ENCODE data around the gene DNAH9. TPM values are rescaled to one million over a fixed set of nuclear protein-coding genes. Genes with fewer than 3 reads are reported as not detected.

Gene DNAH9
- polyA plus RNA-seq, 1 donor from 2014 or later = 2.0 TPM

DNA sequence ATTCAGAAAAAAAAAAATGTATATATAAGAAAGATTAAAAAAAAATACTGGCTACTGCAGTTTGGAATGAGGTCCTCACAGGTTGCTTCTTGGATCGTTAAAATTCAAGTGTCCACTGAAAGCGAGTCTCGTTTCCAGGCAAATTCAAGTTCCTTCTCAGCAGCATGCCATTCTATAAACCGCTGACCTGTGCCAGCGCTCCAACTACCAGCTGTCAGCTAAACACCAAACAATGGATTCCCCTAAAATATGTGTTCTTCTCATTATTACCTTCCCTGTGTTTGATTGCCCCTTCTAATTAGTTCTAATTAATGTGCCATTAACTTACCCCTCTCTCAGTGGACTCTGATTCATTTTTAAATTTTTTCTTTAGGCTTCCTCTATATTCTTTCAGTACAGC, 92.4 kb downstream of the DNAH9 start:
- Histone ChIP-seq H4K20me1 (ENCODE audit: insufficient read depth) (no peaks in the 10 kb centered on the region), H3F3A (ENCODE audit: insufficient read depth, low read length, poor library complexity, severe bottlenecking) (no peaks in the 10 kb centered on the region), H2AFZ (ENCODE audit: low read depth, low read length) (no peak overlapping the region), H3K9ac (ENCODE audit: low read length) (no peak overlapping the region), H3K9me3 (ENCODE audit: low read length) (no peaks in the 10 kb centered on the region), H3K9me2 (ENCODE audit: insufficient read depth, low read length) (no peaks in the 10 kb centered on the region), H3K36me3 (ENCODE audit: insufficient read depth, low read length) (no peaks in the 10 kb centered on the region), H3K79me2 (replicated peaks; ENCODE audit: insufficient read depth, low read length) (no peaks in the 10 kb centered on the region), H3K4me3 (ENCODE audit: low read length) (no peak overlapping the region), H3K27ac (ENCODE audit: low read length) (no peak overlapping the region), H3K27me3 (ENCODE audit: insufficient read depth, low read depth, low read length) (no peaks in the 10 kb centered on the region), H3K4me2 (ENCODE audit: low read length) (no peak overlapping the region)
- no peak for TF ChIP-seq MXI1 (conservative IDR thresholded peaks at IDR 0.05; ENCODE audit: poor library complexity, severe bottlenecking)
- no peak for TF ChIP-seq SMC3 (conservative IDR thresholded peaks at IDR 0.05; ENCODE audit: poor library complexity)
- TF ChIP-seq, protein P1, sequence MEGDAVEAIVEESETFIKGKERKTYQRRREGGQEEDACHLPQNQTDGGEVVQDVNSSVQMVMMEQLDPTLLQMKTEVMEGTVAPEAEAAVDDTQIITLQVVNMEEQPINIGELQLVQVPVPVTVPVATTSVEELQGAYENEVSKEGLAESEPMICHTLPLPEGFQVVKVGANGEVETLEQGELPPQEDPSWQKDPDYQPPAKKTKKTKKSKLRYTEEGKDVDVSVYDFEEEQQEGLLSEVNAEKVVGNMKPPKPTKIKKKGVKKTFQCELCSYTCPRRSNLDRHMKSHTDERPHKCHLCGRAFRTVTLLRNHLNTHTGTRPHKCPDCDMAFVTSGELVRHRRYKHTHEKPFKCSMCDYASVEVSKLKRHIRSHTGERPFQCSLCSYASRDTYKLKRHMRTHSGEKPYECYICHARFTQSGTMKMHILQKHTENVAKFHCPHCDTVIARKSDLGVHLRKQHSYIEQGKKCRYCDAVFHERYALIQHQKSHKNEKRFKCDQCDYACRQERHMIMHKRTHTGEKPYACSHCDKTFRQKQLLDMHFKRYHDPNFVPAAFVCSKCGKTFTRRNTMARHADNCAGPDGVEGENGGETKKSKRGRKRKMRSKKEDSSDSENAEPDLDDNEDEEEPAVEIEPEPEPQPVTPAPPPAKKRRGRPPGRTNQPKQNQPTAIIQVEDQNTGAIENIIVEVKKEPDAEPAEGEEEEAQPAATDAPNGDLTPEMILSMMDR (IDR thresholded peaks at IDR 0.05; ENCODE audit: poor library complexity, severe bottlenecking) = no peak

DNA sequence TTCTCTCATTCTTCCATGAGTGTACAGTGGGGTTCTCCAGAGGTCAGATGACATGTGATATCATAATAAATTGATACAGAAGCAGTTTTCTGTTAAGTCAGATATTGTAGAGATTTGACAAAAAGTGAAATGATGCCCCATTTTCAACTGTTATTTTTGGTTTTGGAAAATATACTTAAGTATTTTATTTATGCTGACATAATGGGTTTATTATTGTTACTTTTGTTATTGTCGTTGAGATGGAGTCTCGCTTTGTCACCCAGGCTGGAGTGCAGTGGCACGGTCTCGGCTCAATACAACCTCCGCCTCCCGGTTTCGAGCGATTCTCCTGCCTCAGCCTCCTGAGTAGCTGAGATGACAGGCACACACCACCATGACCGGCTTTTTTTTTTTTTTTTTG, 94.4 kb downstream of the DNAH9 start:
- Histone ChIP-seq H3K9me2 (ENCODE audit: insufficient read depth, low read length) (no peaks in the 10 kb centered on the region), H4K20me1 (ENCODE audit: insufficient read depth) (no peaks in the 10 kb centered on the region)

DNA sequence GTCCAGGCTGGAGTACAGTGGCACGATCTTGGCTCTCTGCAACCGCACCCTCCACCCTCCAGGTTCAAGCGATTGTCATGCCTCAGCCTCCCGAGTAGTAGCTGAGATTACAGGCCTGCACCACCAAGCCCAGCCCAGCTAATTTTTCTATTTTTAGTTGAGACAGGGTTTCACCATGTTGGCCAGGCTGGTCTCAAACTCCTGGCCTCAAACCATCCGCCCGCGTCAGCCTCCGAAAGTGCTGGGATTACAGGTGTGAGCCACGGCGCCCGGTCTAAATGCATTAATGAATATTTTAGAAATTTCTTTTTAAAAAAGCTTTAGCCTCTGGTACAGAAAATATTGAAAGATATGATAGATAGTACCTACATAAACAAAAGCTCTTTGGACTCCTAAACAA, 95.0 kb downstream of the DNAH9 start:
- TF ChIP-seq MXI1 (conservative IDR thresholded peaks at IDR 0.05; ENCODE audit: poor library complexity, severe bottlenecking) = no peak
- TF ChIP-seq TAF1 (IDR thresholded peaks at IDR 0.05; ENCODE audit: low read depth) = no peak
- TF ChIP-seq RAD21 (conservative IDR thresholded peaks at IDR 0.05) = no peak

More for the DNA sequence above, 94.4 kb downstream of the DNAH9 start:
- H3F3A ChIP-seq (ENCODE audit: insufficient read depth, low read length, poor library complexity, severe bottlenecking) = no peaks in the 10 kb centered on the region
- H2AFZ ChIP-seq (ENCODE audit: low read depth, low read length) = no peak overlapping the region
- no peak overlapping the region for H3K4me3 ChIP-seq (ENCODE audit: low read length)
- no peak overlapping the region for H3K4me2 ChIP-seq (ENCODE audit: low read length)
- H3K27ac ChIP-seq (ENCODE audit: low read length) = no peak overlapping the region
- no peak for TF ChIP-seq EP300 (conservative IDR thresholded peaks at IDR 0.05; ENCODE audit: poor library complexity, severe bottlenecking)
- H3K79me2 ChIP-seq (replicated peaks; ENCODE audit: insufficient read depth, low read length) = no peaks in the 10 kb centered on the region
- H3K9me3 ChIP-seq (ENCODE audit: low read length) = no peaks in the 10 kb centered on the region
- H3K9ac ChIP-seq (ENCODE audit: low read length) = no peak overlapping the region
- no peaks in the 10 kb centered on the region for H3K36me3 ChIP-seq (ENCODE audit: insufficient read depth, low read length)
- no peaks in the 10 kb centered on the region for H3K27me3 ChIP-seq (ENCODE audit: insufficient read depth, low read depth, low read length)

DNA sequence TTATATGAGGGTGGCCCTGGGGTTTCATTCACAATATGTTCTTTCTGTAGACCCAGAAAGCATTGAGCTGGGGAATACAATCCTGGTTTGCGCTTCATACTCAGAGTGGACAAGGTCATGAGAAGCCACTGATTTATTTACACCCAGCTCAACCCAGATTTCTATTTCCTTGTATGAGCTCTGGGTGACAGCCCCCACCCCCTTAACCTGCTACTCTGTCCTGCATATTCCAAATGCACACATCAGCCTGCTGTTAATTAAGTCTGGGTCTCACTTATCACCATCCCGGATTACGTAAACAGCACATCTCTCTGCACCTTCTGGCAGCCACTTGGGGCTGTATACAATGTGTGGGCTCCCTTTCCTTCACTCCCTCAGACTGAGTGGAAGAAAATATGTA, 102.4 kb downstream of the DNAH9 start:
- H4K20me1 ChIP-seq (ENCODE audit: insufficient read depth) = no peaks in the 10 kb centered on the region
- no peaks in the 10 kb centered on the region for H3K27me3 ChIP-seq (ENCODE audit: insufficient read depth, low read depth, low read length)
- H3K4me3 ChIP-seq (ENCODE audit: low read length) = no peak overlapping the region
- H3F3A ChIP-seq (ENCODE audit: insufficient read depth, low read length, poor library complexity, severe bottlenecking) = no peaks in the 10 kb centered on the region
- H3K4me2 ChIP-seq (ENCODE audit: low read length) = no peak overlapping the region
- H3K9ac ChIP-seq (ENCODE audit: low read length) = no peak overlapping the region
- no peaks in the 10 kb centered on the region for H3K36me3 ChIP-seq (ENCODE audit: insufficient read depth, low read length)
- H2AFZ ChIP-seq (ENCODE audit: low read depth, low read length) = no peak overlapping the region
- TF ChIP-seq EP300 (conservative IDR thresholded peaks at IDR 0.05; ENCODE audit: poor library complexity, severe bottlenecking) (no peak), POLR2AphosphoS5 (IDR thresholded peaks at IDR 0.05) (no peak), SMC3 (conservative IDR thresholded peaks at IDR 0.05; ENCODE audit: poor library complexity) (no peak), MXI1 (conservative IDR thresholded peaks at IDR 0.05; ENCODE audit: poor library complexity, severe bottlenecking) (no peak), TAF1 (IDR thresholded peaks at IDR 0.05; ENCODE audit: low read depth) (no peak), RAD21 (conservative IDR thresholded peaks at IDR 0.05) (no peak), EZH2 (IDR thresholded peaks at IDR 0.05; ENCODE audit: borderline replicate concordance, insufficient read depth, low read length, poor library complexity, severe bottlenecking) (no peak)
- TF ChIP-seq, protein P2, sequence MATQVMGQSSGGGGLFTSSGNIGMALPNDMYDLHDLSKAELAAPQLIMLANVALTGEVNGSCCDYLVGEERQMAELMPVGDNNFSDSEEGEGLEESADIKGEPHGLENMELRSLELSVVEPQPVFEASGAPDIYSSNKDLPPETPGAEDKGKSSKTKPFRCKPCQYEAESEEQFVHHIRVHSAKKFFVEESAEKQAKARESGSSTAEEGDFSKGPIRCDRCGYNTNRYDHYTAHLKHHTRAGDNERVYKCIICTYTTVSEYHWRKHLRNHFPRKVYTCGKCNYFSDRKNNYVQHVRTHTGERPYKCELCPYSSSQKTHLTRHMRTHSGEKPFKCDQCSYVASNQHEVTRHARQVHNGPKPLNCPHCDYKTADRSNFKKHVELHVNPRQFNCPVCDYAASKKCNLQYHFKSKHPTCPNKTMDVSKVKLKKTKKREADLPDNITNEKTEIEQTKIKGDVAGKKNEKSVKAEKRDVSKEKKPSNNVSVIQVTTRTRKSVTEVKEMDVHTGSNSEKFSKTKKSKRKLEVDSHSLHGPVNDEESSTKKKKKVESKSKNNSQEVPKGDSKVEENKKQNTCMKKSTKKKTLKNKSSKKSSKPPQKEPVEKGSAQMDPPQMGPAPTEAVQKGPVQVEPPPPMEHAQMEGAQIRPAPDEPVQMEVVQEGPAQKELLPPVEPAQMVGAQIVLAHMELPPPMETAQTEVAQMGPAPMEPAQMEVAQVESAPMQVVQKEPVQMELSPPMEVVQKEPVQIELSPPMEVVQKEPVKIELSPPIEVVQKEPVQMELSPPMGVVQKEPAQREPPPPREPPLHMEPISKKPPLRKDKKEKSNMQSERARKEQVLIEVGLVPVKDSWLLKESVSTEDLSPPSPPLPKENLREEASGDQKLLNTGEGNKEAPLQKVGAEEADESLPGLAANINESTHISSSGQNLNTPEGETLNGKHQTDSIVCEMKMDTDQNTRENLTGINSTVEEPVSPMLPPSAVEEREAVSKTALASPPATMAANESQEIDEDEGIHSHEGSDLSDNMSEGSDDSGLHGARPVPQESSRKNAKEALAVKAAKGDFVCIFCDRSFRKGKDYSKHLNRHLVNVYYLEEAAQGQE (IDR thresholded peaks at IDR 0.05; ENCODE audit: borderline replicate concordance) = no peak
- TF ChIP-seq, protein P1 (IDR thresholded peaks at IDR 0.05; ENCODE audit: poor library complexity, severe bottlenecking) = no peak
- H3K9me3 ChIP-seq (ENCODE audit: low read length) = no peaks in the 10 kb centered on the region
- no peak overlapping the region for H3K27ac ChIP-seq (ENCODE audit: low read length)
- no peaks in the 10 kb centered on the region for H3K9me2 ChIP-seq (ENCODE audit: insufficient read depth, low read length)
- H3K79me2 ChIP-seq (replicated peaks; ENCODE audit: insufficient read depth, low read length) = no peaks in the 10 kb centered on the region

More for the DNA sequence above, 95.0 kb downstream of the DNAH9 start:
- no peak overlapping the region for H3K27ac ChIP-seq (ENCODE audit: low read length)
- H4K20me1 ChIP-seq (ENCODE audit: insufficient read depth) = no peaks in the 10 kb centered on the region
- H3K36me3 ChIP-seq (ENCODE audit: insufficient read depth, low read length) = no peaks in the 10 kb centered on the region
- no peak overlapping the region for H3K4me2 ChIP-seq (ENCODE audit: low read length)
- no peaks in the 10 kb centered on the region for H3K79me2 ChIP-seq (replicated peaks; ENCODE audit: insufficient read depth, low read length)
- no peaks in the 10 kb centered on the region for H3K27me3 ChIP-seq (ENCODE audit: insufficient read depth, low read depth, low read length)
- H3K9me3 ChIP-seq (ENCODE audit: low read length) = no peaks in the 10 kb centered on the region
- no peaks in the 10 kb centered on the region for H3F3A ChIP-seq (ENCODE audit: insufficient read depth, low read length, poor library complexity, severe bottlenecking)
- no peak overlapping the region for H3K9ac ChIP-seq (ENCODE audit: low read length)
- no peaks in the 10 kb centered on the region for H3K9me2 ChIP-seq (ENCODE audit: insufficient read depth, low read length)
- H2AFZ ChIP-seq (ENCODE audit: low read depth, low read length) = no peak overlapping the region
- no peak overlapping the region for H3K4me3 ChIP-seq (ENCODE audit: low read length)

Measured in neural cell (in vitro differentiated cells).